ENCODE measurements around the gene CTSS.
A peak's percentile ranks its signal among the peaks of the same experiment; 100 is the strongest.
"Not testable (repeated sequence)": the region's sequence is repeated elsewhere in the genome, so short reads cannot be mapped to it uniquely, and the experiment has no call there.

The CTSS gene

DNA sequence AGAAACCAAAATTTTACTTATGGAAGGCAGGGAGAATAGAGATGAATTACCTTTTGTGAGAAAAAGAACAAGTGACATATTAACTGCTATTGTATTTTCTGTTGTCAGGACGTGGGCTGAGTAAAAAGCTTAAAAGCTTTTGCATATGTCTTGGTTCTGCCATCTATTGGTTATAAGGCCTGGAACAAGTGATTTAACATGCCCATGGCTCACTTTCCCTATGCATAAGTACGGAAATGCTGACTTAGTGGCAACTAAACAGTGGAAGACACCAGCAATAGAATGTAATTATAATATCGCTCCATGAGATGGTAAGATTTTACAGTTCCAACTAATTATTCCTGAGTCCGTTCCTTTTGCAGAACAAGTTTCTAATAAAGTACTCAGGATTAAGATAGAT lies 6.7 kb upstream of the CTSS start:
- DNase-seq: no peak

DNA sequence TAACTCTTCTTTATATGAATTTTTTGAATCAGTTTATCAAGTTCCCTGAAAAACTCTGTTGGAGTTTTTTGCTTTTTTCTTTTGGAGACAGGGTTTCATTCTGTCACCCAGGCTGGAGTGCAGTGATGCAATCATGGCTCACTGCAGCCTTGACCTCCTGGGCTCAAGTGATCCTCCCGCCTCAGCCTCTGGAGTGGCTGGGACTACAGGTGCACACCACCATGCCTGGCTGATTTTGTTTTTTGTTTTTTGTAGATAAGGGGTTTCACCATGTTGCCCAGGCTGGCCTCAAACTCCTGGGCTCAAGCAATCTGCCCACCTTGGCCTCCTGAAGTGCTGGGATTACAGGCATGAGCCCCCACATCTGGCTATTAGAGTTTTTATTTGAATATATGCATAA lies 2.1 kb upstream of the CTSS start:
- DNase-seq: not testable (repeated sequence)

DNA sequence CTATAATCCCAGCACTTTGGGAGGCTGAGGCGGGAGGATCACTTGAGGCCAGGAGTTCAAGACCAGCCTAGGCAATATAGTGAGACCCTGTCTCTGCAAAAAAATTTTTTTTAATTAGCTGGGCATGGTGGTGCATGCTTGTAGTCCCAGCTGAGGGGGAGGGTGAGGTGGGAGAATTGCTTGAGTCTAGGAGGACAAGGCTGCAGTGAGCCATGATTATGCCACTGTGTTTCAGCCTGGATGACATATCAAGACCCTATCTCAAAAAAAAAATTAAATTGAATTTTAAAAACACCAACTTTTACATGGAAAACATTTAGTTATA lies 361 bp upstream of the CTSS start:
- DNase-seq: not testable (repeated sequence)

DNA sequence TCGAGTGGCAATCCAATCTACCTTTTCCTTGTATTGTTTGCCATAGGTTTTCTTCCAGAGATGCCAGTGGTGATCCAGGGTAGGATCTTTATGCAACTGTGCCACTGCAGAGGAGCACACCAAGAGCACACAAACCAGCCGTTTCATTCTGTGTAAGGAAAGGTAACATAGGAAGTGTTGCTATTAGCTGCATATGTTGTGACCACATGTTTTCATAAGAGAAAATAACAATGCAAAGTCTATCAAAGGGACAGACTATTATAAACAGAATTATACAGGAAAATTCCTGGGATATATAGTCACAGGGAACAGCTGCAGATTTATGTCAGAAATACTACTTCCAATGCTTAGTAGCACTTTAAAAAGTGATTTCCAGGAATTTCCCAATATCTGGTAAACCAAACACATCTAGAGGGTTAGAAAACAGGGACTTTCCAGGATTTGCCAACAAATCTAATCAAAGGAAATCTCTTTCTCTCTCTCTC lies 919 bp downstream of the CTSS start:
- no peak for DNase-seq

DNA sequence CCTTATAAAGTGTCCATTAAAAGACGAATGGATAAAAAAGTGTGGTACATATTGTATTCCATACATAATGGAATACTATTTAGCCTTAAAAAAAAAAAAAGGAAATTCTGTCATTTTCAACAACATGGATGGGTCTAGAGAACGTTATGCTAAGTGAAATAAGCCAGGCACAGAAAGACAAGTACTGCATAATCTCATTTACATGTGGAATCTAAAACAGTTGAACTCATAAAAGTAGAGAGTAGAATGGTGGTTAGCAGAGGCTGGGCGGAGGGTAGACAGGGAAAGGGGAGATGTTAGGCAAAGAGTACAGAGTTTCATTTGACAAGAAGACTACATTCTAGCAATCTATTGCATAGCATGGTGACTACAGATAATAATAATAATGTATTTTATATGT lies 2.6 kb downstream of the CTSS start:
- no peak for DNase-seq

DNA sequence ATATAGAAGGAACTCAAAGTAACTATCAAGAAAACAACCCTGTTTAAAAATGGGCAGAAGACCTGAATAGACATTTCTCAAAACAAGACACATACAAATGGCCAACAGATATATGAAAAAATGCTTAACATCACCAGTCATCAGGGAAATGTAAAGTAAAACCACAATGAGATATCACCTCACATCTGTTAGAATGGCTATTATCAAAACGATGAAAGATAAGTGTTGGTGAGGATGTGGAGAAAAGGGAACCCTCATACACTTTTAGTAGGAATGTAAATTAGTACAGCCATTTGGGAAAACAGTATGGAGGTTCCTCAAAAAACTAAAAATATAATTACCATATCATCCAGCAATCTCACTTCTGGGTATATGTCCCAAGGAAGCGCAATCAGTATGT lies 3.0 kb downstream of the CTSS start:
- DNase-seq: no peak

DNA sequence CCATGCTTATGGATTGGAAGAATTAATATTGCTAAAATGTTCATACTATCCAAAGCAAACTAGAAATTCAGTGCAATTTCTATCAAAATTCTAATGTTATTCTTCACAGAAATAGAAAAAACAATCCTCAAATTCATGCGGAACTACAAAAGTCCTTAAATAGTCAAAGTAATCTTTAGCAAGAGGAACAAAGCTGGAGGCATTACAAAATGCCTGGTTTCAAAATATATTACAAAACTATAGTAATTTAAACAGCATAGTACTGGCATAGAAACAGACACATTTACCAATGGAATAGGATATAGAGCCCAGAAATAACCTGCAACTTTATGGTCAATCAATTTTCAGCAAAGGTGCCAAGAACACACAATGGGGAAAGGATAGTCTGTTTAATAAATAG lies 3.8 kb downstream of the CTSS start:
- no peak for DNase-seq

DNA sequence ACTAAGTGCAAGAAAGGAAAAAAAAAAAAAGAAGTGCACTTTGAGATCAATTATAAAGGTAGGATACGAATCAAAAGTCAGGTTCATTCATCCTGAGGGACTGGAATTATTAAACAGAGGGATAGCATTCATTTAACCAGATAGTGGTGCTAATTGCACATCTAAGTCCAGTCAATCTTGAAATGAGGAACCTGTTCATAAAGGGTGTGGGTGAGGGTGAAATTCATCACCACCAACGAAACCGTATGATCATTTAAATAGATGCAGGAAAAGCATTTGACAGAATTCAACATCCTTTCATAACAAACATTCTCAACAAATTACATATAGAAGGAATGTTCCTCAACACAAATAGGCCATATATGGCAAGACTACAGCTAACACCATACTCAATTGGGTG lies 5.6 kb downstream of the CTSS start:
- no peak for DNase-seq

DNA sequence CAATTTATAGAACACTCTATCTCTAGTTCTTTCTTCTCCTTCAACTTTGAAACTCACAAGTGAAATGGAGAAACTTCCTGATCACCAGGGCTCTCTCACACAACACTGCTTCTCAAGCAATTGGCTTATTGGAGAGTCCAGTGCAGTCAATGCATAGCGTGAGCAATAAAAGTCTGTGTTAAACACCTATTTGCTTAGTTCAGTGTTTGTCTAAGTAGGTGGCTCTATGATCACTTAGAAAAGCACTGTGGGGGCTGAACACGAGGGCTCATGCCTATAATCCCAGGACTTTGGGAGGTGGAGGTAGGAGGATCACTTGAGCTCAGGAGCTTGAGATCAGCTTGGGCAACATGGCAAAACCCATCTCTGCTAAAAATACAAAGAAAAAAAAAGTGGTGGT lies 12.2 kb downstream of the CTSS start:
- DNase-seq: no peak

DNA sequence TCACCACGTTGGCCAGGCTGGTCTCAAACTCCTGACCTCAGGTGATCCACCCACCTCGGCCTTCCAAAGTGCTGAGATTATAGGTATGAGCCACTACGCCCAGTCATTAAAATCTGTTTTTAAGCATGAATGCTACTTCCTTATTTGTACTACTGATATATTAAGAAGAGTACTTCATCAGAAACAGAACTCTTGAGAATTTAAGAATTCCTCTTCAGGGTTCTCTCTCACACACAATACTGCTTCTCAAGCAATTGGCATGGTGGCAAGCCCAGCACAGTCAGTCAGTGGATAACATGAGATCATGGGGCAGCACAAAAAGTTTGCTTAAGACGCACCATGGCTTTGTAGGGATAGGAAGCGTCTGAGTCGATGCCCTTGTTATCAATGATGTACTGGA lies 14.1 kb downstream of the CTSS start:
- no peak for DNase-seq

DNA sequence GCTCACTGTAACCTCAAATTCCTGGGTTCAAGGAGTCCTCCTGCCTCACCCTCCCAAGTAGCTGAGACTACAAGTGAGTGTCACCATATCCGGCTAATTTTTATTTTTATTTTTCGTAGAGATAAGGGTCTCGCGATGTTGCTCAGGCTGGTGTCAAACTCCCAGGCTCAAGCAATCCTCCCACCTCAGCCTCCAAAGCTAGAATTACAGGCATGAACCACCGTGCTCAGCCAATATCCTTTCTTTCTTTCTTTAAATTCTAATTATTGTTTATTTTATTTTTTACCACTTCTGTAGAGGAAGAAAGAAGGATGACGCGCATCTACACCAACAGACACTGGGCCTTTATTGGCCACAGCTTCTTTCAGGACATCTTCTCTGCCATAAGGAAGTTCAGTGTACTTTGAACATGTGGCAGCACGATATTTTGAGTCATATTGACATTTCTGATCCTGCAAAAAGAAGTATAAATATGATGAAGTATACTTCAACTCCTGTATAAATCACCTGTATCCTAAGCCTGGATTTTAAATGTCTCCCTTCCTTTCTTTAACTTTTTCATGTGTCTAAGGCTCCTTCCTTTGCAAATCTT lies 15.8 kb downstream of the CTSS start:
- DNase-seq: no peak

DNA sequence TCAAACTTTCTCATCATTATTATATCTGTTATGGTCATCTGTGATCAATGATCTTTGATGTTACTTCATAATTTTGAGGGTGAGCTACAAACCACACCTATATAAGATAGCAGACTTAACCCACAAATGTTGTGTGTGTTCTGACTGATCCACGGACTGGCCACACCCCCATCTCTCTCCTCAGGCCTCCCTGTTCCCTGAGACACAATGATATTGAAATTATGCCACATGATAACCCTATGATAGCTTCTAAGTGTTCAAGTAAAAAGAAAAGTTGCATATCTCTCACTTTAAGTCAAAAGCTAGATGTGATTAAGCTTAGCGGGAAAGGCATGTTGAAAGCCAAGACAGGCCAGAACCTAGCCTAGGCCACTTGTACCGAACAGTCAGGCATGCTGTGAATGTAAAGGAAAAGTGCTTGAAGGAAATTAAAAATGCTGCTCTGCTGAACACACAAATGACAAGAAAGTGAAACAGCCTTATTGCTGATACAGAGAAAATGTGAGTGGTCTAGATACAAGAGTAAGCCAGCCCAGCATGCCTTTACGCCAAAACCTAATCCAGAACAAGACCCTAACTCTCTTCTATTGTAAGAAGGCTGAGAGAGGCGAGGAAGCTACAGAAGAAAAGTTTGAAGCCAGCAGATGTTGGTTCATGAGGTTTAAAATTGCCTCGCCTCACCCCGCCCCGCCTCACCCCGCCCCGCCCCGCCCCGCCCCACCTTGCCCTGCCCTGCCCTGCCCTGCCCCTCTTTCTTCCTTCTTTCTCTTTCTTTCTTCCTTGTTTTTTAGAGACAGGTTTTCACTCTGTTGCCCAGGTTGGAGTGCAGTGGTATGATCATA lies 16.5 kb downstream of the CTSS start:
- no peak for DNase-seq

DNA sequence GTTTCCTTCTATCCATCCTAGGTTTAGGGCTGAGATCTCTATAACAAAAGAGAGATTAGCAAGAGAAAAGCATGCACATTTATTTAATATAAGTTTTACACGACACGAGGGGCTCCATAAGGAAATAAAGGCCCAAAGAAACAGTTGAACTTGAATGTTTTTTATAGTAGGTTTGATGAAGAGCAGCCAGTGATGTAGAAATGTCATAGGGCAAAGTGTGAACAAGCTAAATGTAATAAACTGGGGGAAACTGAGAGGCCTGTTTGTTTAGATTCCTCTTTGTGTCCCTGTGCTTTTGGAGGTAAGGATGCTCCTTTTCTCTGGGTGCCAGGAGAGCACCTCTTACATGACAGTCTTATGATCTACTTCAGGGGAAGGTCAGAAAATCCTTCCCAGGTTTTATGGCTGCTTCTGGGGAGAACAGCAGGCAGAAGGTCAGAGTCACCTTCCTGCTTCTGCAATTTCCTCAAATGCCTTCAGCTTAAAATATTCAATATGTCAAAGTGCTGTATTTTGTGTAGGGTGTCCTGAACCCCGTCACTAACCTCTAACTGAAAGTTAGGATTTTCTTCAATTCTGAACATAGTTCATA lies 35.4 kb downstream of the CTSS start:
- DNase-seq: no peak

DNA sequence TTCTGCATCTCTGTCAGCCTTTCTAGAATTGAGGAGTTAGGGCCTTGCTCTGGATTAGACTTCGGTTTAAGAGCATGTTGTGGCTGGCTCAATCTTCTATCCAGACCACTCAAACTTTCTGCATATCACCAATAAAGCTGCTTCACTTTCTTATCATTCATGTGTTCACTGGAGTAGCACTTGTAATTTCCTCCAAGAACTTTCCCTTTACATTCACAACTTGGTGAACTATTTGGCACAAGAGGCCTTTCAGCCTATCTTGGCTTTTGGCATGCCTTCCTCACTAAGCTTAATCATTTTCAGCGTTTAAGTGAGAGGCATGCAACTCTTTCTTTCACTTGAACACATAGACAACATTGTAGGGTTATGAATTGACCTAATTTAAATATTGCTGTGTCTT lies 41.2 kb downstream of the CTSS start:
- DNase-seq: no peak

DNA sequence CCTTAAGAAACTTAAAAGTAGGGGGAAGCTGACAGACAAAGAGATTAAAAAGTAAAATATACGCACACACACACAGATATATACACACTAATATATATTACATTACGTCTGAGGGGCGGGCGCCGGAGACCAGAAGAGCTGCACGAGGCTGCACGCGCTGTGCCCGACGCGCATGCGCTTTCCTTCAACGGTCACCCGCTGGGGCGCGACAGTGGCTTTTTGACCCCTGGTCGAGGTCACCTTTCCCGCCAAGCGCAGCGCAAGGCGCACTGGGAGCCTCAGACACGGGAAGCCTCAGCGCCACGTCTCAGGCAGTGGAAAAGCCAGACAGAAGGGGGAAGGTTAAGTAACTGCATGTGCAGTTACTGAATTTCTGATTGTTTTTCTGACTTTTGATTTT lies 44.9 kb downstream of the CTSS start, which contains the start of gene HORMAD1:
Gene HORMAD1, minus strand, starts transcription at position 193 of the 400 bp plus-strand sequence. CDS start 1,390 bp downstream, outside the sequence.
- no peak for DNase-seq

DNA sequence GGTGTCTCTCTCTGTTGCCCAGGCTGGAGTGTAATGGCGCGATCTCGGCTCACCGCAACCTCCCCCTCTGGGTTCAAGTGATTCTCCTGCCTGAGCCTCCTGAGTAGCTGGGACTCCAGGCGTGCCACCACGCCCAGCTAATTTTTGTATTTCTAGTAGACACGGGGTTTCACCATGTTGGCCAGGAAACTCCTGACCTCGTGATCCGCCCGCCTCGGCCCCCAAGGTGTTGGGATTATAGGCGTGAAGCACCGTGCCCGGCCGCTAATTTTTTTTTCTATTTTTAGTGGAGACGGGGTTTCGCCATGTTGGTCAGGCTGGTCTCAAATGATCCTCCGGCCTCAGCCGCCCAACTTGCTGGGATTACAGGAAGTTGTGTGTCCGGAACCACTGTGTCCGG lies 45.5 kb downstream of the CTSS start:
- DNase-seq: no peak

DNA sequence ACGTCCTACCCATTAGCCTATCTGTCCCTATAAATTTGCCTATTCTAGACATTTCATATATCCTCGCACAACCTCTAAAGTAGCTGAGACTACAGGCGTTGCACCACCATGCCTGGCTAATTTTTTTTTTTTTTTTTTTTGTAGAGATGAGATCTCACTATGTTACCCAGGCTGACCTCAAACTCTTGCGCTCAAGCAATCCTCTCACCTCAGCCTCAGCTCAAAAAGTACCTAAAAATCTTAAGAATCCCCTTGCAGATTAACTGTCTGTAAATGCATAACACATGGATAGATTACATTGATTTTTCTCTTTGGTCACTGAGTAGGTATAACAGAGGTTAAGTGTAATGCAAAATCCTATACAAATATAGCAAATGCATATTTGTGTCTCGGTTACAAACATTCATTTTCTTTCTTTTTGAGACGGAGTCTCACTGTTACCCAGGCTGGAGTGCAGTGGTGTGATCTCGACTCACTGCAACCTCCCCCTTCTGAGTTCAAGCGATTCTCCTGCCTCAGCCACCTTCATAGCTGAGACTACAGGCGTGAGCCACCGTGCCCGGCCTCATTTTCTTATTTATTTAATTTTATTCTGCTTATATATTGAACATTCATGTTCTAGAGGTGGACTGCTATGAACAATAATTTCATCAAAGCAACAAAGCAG lies 47.2 kb downstream of the CTSS start:
- DNase-seq: no peak

DNA sequence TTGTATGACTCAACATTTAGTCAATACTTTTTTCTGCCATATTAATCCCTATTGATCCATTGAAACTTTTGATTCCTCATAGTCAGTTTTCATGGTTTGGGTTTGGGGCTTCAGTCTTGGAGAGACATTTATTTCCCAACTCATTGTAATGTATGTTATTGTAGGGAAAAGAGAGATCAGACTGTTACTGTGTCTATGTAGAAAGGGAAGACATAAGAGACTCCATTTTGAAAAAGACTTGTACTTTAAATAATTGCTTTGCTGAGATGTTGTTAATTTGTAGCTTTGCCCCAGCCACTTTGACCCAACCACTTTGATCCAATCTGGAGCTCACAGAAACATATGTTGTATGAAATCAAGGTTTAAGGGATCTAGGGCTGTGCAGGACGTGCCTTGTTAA lies 56.5 kb downstream of the CTSS start:
- not testable (repeated sequence) for DNase-seq

DNA sequence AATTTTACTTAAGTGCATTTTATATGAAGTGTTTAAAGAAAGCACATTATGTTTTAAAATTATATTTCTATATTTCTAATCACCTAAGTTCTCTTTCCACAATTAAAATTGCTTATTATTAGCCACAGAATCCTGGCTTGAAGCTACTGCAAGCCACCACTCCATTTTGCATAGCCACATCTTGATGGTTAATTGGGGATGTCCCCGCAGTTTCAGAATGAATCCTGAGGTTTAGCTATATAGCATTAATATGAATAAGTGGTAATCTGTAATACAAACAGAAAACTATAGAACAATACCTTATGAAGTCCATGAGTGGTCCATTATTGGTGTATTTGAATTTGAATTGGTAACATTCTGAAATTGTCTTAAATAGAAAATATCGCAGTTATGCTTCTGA lies 57.0 kb downstream of the CTSS start:
- no peak for DNase-seq

DNA sequence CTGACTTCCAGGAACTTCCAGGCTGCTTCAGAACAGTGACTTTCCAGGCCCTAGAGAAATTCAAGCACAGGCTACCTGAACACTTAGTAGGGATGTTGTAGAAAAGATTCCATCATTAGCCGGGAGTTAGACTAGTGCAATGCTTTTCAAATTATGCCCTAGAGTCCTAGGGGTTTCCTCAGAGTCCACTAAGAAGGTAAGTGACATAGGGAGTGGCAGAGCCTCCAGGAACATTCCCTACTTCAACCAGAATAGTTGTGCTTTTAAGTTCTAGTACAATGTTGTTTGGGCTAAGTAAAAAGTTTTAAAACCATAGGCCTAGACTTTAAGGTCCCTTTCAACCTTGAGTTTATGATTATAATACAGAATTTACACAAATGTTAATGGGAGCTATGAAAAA lies 59.5 kb downstream of the CTSS start:
- no peak for DNase-seq

DNA sequence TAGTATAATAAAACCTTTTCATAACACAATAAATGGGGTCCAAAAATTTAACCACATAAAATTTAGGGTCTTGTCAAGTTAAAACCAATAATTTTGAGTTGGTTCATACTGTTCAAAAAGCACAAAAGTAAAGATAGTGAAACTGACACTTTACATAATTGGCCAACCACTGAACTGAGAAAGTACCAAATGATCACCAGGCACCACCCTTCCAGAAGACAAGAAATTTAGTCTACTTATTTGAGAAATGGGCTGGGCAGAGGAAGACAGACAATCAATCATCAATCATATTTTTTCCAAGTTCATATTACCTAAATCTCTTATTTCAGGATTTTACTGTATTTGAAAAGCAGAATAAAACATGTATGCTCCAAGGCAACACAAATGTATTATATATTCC lies 62.2 kb downstream of the CTSS start:
- no peak for DNase-seq

DNA sequence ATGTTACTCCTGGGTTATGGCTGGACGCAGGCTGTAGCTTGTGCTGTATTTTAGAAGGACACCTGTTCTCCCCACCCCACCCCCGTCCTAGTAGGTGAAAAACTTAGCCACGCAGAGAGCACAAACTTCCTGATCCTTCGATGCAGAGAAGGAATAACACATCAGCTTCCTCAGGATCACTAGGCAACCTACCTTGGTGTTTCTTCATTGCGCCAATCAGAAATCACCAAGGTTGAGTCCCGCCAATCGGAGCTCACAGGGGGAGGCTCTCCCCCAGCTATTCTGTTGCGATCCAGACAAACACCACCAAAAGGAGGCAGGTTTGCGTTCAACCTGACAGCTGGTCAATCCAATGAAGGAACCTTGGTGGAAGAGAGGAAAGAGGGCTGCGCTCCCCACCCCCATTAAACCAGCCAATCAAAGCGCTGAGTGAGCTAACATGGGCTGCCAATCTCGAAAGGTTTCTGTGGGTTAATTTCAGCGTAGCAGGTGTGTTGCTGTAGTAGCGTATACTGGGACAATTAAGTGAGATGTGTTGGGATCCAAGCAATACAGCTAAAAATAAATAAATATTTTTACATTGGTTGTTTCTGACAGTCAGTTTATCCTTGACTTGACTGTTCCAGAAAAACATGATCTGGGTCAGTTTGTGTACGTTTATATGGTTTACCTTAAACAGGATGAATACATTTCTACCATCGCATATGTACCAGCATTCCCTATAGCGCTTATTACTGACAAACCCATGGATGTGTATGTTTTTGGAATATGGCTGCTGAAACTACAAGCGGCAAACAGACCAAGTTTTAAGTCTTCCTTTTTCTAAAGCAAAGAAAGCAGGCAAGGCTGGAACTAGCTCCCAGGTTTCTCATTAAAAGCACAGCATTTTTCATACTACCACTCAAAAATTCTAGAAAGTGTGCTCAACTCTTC lies 68.3 kb downstream of the CTSS start, which contains the start of gene GOLPH3L:
Gene GOLPH3L, minus strand, starts transcription at position 160 of the 933 bp plus-strand sequence. CDS start 2,316 bp downstream, outside the sequence.
- DNase-seq: peak; percentile 97

Data from NCI-H2029 treated with DMSO at 0.1 percent for 48 hours (cell line).